Activated T-helper 1 cell treated with Interleukin-2 at 50 U/mL for 16 hours (primary cell): ENCODE measurements around the gene OPHN1.
"Not testable (repeated sequence)": the region's sequence is repeated elsewhere in the genome, so short reads cannot be mapped to it uniquely, and the experiment has no call there.

Experiments used
- DNase-seq: peaks from one replicate; pipeline ENCODE4 v3.0.0-alpha.2; 2020; ENCODE audit warnings: low read depth

Gene OPHN1

GRCh38 chrX:68421636-68422035 is 11.7 kb downstream of the OPHN1 start:
- DNase-seq, result no peak

GRCh38 chrX:68420559-68420958 is 12.7 kb downstream of the OPHN1 start:
- no peak for DNase-seq

- no peak for DNase-seq
Observed at GRCh38 chrX:68419975-68420374, 13.3 kb downstream of the OPHN1 start.

GRCh38 chrX:68417651-68418050 is 15.6 kb downstream of the OPHN1 start:
- DNase-seq, result no peak

- DNase-seq, result no peak
Observed at GRCh38 chrX:68416592-68416991, 16.7 kb downstream of the OPHN1 start.

- DNase-seq, result no peak
Observed at GRCh38 chrX:68415316-68415715, 18.0 kb downstream of the OPHN1 start.

GRCh38 chrX:68413254-68413653 is 20.0 kb downstream of the OPHN1 start:
- no peak for DNase-seq

- DNase-seq, result no peak
Observed at GRCh38 chrX:68411729-68412128, 21.6 kb downstream of the OPHN1 start.

- no peak for DNase-seq
Observed at GRCh38 chrX:68409194-68409593, 24.1 kb downstream of the OPHN1 start.

GRCh38 chrX:68403522-68403921 is 29.8 kb downstream of the OPHN1 start:
- DNase-seq, result no peak

GRCh38 chrX:68403038-68403437 is 30.3 kb downstream of the OPHN1 start:
- no peak for DNase-seq

GRCh38 chrX:68402094-68402493 is 31.2 kb downstream of the OPHN1 start:
- DNase-seq, result no peak

- no peak for DNase-seq
Observed at GRCh38 chrX:68398291-68398690, 35.0 kb downstream of the OPHN1 start.

- no peak for DNase-seq
Observed at GRCh38 chrX:68396953-68397352, 36.3 kb downstream of the OPHN1 start.

- DNase-seq, result not testable (repeated sequence)
Observed at GRCh38 chrX:68389419-68389960, 43.8 kb downstream of the OPHN1 start.

- DNase-seq, result no peak
Observed at GRCh38 chrX:68387776-68388175, 45.5 kb downstream of the OPHN1 start.

GRCh38 chrX:68383540-68383939 is 49.8 kb downstream of the OPHN1 start:
- DNase-seq, result no peak

- not testable (repeated sequence) for DNase-seq
Observed at GRCh38 chrX:68377579-68377978, 55.7 kb downstream of the OPHN1 start.

GRCh38 chrX:68376373-68376772 is 56.9 kb downstream of the OPHN1 start:
- no peak for DNase-seq

GRCh38 chrX:68375803-68376202 is 57.5 kb downstream of the OPHN1 start:
- DNase-seq, result no peak

- no peak for DNase-seq
Observed at GRCh38 chrX:68372665-68373064, 60.6 kb downstream of the OPHN1 start.

GRCh38 chrX:68369559-68369958 is 63.7 kb downstream of the OPHN1 start:
- no peak for DNase-seq

GRCh38 chrX:68365341-68365740 is 68.0 kb downstream of the OPHN1 start:
- no peak for DNase-seq

GRCh38 chrX:68363984-68364383 is 69.3 kb downstream of the OPHN1 start:
- no peak for DNase-seq

- no peak for DNase-seq
Observed at GRCh38 chrX:68358679-68359078, 74.6 kb downstream of the OPHN1 start.
